Activated T-helper 1 cell treated with Interleukin-2 at 50 U/mL for 16 hours (primary cell): ENCODE data around the gene TRIM14.
"Not testable (repeated sequence)": the region's sequence is repeated elsewhere in the genome, so short reads cannot be mapped to it uniquely, and the experiment has no call there.

Source experiments
- DNase-seq: peaks from one replicate; pipeline ENCODE4 v3.0.0-alpha.2; 2020; ENCODE audit warnings: low read depth

The TRIM14 gene

DNA sequence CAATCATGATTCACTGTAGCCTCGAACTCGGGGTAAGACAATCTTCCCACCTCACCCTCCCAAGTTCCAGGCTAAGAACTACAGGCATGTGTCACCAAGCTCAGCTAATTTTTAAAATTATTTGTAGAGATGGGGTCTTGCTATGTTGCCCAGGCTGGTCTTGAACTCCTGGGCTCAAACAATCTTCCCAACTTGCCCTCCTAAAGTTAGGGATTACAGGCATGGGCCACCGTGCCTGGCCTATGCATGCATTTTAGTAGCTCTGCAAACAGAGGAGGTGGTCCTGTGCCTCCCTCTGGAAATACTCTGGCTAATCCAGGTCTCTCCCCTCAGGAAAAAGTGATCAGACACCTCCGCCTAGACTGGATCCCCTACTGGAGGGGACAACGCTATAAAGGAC, 21.5 kb upstream of the TRIM14 start:
- DNase-seq = no peak

DNA sequence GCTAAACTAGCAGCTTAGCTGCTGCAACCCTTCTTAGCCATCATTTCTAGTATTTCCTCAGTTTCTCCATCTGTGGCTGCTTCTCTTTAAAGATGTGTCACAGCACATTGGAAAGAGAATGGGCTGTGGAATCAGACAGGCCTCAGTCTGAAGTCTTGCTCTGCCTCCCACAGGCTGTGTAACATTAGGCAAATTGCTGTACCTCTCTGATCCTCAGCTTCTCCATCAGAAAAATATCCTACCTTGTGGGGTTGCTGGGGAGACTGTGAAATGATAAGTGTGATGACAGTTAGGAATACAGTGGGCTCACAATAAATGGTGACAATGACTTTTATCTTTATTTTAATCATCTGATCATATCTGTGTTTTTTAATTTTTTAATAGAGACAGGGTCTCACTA, 17.5 kb upstream of the TRIM14 start:
- DNase-seq = no peak

DNA sequence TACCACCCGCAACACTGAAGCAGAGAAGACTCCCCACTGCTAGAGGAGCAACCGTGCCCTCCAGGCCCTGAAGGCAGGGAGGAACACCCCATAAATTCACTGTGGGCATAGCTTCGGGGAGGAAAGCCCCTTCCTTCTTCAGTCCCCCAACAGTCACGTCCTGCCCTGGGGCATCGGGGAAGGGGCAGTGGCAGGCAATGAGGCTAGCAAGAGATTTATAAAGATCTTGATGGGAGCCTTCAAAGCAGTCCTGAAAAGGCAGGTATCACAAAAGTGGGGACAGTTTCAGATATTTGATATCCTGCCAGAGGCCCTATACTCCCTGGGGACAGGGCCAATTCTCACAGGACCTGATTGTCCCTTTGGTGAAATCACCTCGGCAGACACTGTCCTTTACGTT, 16.9 kb upstream of the TRIM14 start:
- DNase-seq = no peak

DNA sequence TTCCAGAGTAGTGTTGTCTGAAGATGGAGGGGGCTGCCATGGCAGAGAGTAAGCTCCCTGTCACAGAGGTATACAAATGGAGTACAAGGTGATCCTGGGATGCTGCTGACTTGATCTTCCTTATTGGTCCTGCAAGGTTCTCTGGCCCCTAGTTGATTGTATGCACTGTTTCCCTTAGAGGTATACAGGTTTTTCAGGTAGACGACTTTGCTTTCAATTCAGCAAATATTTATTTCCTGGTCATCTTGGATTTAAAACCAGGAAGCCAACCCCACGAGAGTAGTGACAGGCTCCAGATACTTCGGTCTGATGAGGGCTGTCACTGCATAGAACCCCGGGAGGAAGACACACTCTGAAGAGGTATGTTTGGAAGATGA, 16.5 kb upstream of the TRIM14 start:
- no peak for DNase-seq

DNA sequence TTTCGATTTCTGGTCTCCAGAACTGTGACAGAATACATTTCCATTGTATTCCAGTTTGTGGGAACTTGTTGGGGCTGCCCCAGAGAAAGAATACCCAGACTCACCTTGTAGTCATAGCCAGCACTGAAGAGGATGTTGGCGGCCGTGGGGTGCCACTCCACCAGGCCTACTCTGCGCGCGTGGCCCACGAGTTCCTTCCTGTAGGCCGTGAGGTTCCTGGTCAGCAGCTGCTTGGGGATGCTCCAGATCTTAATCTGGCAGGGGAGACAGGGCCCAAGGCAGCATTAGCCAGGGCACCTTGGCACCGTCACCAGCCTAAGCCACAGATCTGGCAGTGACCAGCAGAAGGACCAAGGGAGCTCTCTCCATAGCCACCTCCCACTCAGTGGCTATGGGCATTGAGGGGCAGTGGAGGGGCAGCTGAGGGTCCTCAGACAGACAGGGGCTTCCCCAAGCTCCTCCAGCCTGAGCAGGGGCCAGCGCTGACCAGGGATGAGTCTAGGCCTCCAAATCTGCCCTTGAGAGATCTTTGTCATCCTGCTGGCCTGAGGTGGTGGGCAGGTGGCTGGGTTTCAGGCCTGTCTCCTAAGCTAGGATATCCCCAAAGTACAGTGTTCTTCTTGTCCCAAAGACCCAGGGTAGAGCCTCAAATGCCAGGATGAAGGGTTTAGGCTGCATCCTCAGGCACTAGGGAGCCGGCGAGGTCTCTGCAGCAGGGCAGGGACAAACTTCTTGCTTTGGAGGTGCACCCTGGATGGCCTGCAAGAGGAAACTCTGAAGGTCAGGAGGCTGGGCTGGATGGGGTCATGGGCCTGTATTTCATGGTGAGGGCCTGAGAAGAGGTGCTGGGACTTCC, 15.9 kb upstream of the TRIM14 start:
- no peak for DNase-seq

DNA sequence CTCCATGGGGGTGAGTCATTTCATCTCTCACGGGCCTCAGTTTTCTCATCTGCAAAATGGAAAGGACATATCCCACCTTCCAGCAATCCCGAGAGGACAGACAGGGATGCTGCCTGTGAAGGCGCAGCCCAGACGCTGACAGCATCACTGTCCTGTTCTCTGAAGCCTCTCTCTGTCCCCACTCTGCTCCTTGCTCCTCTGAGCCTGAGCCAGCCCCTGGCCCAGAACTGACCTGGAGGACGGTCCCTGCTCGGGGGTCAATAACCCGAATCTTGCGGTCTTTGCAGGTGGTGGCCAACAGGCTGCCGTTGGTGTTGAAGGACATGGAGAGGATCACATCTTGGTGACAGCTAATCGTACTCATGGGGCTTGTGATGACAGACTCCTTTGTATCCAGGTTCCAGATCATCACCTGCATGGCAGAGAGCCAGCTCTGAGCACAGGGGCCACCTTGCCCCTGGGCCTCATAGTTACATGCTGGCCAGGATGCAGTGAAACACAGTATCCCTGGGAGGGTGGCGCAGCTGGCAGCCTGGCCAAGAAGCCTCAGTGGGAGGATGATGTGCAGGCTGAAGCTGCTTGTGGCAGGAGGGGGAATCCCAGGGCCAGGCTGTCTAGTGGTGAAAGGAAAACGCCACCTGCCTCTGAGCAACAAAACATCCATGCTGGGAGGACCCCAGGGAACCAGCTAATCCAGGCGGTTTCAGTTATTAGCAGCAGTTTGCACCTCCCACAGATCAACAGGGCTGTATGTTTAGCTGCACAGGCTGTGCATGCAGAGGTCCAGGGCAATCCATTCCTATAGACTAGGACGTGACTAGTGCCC, 14.0 kb upstream of the TRIM14 start:
- DNase-seq = no peak

DNA sequence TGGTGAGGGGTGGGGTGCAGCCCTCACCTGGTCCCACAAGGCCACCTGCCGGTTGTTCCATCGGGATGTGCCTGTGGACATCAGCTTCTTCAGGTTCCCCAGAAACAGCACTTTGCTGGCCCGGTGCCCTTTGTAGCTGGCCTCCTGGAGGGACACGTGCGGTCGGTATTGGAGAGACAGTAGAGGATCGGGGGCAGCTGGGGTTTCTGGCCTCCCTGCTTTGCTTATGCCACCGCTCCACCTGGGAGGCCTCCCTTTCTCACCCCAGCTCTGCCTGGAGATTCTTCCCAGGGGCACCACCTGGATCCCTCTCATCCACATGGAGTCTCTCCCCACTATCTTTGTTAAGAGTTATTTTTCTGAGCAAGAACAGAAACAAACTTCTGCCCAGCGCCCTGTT, 13.1 kb upstream of the TRIM14 start:
- DNase-seq = no peak

DNA sequence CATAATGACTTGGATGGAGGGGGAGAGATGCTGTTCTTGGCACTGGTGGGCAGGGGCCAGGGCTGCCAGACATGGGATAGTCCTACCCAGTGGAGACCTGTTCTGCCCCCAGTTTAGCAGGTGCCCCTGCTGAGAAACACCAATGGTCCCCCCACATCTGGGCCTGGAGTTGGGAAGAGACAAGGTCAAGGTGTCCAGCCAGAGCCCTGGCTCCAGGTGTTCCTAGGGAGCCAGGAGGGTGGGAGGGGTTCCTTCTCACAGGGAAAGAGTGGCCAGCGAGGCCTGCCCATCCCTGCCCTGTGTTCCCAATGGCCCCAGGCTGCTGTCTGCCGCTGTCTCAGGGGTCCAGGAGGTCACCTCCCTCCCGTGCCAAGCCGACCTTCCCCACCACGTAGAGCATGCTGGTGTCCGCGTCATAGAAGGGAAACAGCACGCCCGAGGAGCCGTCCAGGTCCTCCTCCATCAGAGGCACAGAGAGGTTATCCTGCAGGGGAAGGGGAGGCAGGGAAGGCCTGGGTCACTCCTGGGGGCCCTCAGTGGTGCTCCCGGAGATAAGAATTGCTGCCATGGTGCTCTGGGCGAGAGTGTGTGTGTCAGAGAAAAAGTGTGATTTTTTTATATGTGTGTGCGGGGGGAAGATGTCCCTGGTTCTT, 11.7 kb upstream of the TRIM14 start:
- DNase-seq = no peak

DNA sequence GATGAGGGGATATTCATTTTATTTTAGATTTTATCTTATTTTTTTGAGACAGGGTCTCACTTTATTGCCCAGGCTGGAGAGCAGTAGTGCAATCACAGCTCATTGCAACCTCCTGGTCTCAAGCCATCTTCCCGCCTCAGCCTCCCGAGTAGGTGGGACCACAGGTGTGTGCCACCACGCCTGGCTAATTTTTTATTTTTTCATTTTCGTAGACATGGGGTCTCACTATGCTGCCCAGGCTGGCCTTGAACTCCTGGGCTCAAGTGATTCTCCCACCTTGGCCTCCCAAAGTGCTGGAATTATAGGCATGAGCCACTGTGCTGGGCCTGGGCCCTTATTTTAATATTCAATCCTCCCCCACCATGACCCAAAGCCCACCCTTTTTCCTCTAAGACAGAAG, 11.0 kb upstream of the TRIM14 start:
- DNase-seq = not testable (repeated sequence)

DNA sequence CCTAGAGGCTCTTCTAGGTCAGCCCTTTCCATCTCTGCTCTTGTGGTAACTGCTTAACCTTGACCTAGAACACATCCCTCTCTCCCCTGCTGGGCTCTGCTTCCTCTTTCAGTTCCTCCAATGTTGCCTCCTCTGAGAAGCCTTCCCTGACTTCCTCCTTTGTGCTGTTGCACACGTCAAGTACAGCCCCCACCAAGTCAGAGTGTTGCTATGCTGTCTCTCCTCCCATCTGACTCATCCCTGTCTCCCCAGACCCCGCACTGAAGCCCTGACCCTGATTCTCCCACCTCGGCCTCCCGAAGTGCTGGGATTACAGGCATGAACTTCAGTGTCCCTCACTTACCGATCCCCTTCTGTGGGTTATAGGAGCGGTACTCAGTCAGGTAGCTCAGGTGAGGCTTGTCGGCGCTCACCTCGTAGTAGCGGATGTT, 10.4 kb upstream of the TRIM14 start:
- DNase-seq = no peak

DNA sequence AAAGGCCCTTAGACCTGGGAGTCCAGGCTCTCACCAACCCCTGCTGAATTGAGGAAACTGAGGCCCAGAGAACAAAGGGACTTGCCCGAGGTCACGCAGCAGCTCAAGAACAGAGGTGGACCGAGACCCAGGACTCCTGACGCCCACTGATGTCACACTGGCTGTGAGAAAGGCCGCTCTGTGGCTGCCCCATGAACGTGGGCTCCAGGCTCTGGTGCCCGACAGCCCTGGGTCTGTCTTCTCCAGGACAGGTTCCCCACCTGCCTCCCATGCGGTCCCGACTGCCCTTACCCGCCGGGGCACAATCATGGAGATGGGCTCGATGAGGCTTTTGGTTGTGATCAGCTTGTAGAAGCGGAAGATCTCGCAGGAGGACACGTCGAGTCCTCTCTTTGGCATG, 9.3 kb upstream of the TRIM14 start:
- DNase-seq = no peak

DNA sequence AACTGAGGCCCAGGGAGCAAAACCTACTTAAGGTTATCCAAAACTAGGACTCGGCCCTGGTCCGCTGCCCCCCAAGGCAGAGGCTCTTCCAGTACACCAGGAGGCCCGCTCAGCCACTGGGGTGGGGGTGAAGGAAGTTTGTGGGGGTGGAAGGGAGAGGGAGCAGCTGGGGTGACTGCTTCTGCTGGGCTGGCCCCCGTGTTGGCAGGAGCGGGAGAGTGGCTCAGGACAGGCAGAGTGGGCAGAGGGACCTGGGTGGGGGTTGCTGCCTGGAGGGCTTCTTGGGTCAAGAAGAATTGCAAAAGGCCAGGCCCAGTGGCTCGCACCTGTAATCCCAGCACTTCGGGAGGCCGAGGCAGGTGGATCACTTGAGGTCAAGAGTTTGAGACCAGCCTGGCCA, 8.2 kb upstream of the TRIM14 start:
- no peak for DNase-seq

DNA sequence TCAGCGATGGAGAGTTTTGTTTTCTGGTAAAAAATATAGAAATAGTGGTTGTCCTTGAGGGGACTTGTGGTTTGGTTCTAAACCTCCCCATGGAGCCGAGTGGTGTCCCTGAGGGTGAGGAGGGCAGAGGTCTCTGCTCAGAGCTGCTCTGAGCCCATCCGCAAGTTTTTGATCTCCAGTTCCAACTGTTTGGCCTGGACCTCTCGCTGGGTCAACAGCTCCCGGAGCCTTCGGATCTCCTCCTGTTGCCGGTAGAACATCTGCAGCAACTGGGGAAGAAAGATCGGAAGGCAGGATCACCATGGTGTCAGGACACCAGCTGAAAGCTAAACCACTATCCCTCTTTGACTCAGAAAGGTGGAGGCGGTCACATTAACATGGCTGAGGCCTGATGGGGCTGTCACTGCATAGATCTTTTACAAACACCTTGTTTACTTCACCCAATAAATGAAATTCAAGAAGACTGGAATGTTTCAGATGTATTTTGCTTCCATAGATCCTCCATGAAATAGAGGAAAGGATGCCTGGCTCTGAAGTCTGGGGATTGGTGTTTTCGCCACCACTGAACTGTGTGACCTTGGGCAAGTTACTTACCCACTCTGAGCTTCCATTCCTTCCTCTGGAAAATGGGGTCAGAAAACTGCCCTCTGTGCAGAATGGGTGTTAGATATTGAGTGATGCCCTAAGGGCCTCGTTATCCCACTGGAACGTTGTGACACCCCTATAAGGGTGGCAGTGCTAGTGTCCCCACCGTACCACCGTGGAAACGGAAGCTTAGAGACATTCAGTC, 5.8 kb upstream of the TRIM14 start:
- no peak for DNase-seq

DNA sequence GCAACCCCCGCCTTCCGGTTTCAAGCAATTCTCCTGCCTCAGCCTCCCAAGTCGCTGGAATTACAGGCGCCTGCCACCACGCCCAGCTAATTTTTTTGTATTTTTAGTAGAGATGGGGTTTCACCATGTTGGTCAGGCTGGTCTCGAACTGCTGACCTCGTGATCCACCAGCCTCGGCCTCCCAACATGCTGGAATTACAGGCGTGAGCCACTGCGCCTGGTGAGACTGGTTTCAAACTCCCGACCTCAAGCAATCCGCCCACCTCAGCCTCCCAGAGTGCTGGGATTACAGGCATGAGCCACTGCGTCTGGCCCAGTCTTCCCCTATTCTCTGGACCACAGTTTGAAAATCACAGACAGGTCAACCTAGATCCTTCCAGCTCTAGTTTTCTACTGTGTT, 5.1 kb upstream of the TRIM14 start:
- DNase-seq = not testable (repeated sequence)

DNA sequence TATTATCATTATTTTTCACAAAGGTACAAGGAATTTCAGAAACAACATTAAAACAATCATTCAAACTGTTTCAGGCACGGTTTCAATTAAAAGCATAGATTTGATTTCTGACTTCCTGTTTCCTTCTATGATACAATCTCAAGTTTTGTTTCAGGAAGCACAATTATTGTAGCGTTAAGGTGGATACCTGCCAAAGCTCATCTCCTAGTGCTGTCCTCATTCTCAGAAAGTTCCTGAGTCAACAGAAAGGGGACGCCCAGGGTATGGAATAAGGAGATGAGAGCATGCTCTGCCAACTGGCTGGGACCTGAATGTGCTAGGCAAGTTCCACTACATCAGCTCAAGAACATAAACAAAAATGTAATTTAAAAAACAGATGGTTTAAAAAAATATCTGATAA, 2.0 kb upstream of the TRIM14 start:
- no peak for DNase-seq

DNA sequence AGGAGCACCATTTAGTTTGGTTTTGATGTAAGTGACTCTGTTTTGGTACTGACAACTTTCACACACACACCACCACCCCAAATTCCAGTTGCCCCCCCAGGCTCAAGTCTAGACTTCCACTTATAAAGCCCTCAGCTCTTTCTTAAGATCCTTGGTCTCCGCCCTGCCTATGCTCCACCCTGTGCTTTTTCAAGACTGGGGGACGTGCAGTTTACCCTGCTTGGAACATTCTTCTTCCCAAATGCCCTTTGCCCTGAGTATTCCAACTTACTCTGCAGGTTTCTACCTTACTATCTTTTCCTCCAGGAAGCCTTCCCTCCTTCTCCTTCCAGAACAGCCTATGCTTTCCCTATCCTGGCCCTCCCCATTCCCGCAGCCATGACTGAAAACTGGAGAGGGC, 1.5 kb upstream of the TRIM14 start:
- DNase-seq = no peak

DNA sequence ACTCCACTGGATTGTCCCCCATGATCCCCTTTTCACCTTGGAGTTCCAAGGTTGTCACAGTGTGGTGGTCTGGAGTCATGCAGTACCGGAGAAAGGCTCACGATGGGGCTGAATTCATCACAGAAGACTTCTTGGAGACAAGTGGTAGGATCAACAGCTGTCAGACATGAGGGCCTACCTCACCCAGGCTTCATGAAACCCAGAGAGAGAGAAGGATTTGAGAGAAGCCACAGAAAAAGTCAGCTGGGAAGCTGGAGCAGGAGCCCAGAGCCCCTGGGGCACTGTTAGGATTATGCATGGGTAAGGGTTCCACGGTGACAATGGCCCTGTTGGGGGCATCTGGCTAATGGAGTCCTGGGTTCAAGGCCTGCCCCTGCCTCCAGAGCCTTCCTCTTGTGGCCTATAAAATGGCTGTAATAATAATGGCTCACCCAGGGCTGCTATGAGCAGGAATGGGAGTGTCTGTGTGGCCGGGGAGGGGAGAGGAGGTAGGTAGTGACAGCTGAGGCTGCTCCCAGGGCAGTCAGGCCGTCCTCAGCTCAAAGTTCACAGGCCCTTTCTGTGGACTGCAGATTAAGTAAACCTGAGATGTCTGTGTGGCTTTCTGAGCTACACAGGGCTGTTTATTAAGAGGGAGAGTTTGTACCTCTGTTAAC, 910 bp downstream of the TRIM14 start:
- peak; percentile 24 for DNase-seq

DNA sequence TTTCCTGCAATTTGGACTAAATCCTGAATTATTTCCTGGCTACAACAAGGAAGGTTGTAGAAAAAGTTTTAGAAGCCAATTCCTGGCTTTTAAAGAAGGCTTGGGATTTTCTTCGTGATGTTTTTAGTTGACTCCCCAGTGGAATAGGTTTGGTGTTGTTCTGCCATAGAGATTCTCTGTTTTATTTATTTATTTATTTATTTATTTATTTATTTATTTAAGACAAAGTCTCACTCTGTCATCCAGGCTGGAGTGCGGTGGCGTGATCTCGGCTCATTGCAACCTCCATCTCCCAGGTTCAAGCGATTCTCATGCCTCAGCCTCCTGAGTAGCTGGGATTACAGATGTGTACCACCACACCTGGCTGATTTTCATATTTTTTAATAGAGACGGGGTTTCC, 1.9 kb downstream of the TRIM14 start:
- not testable (repeated sequence) for DNase-seq

DNA sequence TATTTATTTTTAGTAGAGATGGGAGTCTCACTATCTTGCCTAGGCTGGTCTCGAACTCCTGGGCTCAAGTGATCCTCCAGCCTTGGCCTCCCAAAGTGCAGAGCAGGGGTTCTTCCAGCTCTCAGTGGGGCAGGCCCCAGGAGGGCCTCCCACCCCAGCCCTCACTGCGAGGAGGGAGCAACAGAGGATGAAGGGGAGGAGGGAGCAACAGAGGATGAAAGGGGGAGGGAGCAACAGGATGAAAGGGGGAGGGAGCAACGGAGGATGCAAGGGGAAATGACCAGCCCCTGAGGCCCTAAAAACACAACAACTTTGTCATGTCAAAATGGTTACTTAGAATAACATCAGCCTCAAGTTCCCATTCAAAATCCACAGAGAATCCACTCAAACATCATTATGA, 10.0 kb downstream of the TRIM14 start:
- no peak for DNase-seq

DNA sequence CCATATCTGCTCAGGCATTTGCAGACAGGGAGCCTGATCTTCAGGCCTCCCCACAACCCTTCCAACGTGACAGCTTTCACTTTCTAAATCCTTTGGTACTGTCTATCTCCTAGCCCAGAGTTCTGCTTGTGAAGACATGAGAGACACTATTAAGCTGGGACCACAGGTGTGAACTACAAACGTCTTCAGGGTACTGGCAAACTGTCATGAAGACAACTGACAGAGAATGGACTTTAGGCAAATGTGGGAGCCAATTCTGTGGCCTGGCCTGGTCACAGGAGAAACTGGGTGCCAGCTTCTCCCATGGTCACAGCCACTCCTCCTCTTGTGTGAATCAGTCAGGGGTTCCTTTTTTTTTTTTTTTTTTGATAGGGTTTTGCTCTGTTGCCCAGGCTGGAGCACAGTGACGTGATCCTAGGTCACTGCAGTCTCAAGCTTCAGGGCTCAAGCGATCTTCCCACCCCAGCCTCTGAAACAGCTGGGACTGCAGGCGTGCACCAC, 10.4 kb downstream of the TRIM14 start:
- DNase-seq = no peak

DNA sequence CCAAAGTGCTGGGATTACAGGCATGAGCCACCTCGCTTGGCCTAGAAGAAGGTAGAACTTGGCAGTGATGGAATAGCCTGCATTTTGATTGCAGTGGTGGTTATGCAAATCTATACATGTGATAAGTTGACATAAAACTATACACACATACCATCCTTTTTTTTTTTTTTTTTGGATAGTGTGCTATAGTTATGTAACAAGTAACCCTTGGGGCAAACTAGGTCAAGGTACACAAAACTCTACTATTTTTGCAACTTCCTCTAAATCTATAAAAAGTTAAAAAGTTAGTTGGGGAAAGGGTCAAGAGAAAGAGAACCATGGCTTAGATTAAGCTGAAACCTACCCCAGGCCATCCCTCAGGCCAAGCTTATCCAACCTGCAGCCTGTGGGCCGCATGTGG, 11.1 kb downstream of the TRIM14 start:
- no peak for DNase-seq
